DMS79 (cell line): Measurements from ENCODE around the gene PRKCG.

Experiments
- DNase-seq: peaks from one replicate; lab custom pipeline; 2025; lab: John Stamatoyannopoulos, UW

PRKCG gene

DNA sequence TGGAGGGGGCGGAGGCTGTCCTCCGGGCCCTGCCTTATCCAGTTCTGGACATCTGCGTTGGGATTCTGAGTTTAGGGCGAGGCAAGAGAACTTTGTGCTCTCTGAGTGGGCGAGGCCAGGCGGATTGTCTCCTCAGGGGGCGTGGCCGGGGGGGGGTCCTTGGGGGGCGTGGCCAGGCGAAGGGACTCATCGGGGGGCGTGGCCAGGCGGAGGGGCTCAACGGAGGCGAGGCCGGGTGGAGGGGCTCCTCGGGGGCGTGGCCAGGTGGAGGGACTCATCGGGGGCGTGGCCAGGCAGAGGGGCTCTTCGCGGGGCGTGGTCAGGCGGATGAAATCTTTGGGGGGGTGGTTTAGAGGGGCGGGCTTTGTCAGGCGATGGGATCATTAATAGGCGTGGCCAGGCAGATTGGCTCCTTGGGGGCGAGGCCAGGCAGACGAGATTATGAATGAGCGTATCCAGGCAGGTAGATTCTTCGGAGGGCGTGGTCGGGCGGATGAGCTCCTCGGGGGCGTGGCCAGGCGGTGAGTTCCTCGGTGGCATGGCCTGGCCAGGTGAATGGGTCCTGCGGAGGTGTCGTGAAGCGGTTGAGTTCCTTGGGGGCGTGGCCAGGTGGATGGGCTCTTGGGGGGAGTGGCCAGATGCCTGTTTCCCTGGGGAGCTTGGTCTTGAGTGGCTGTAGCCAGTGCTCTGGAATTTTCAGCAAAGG lies 16.8 kb downstream of the PRKCG start:
- no peak for DNase-seq

DNA sequence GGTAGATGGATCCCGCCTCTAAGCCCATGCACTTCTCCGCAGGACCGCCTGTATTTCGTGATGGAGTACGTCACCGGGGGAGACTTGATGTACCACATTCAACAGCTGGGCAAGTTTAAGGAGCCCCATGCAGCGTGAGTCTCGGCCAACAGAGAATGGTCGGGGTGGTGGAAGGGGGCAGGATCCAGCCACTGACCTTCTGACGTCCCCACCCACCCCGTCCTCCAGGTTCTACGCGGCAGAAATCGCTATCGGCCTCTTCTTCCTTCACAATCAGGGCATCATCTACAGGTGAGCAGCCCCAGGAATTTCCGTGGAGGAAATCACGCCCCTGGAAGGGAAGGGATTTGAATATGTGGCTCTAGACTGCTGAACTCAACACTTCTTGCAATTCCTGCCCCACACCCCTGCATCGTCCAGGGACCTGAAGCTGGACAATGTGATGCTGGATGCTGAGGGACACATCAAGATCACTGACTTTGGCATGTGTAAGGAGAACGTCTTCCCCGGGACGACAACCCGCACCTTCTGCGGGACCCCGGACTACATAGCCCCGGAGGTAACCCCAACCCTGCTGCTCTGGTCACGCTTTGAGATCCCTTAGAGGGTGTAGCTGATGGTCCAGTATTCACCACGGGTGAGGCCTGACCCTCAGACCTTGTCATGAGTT lies 18.3 kb downstream of the PRKCG start:
- no peak for DNase-seq

DNA sequence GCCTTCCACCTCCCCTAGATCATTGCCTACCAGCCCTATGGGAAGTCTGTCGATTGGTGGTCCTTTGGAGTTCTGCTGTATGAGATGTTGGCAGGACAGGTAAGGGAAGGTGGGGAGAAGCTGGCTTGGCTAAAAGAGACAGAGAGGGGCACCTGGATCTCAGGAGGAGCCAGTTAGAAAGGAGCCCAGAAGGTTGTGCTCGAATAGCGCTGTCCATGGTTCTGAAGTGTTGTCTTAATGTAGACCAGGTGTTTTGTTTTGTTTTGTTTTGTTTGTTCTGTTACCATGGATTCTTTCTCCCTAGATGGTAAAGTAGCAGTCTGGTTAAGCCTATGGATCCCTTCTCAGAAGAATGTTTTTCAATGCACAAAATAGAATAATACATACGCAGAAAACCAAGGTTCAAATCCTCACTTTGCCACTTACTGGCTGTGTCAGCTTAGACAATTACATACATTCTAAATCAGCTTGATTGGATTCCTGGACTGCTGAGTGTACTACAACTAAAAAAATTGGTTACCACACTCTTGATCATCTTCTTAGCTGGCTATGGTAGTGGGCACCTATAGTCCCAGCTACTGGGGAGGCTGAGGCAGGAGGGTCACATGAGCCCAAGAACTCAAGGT lies 21.2 kb downstream of the PRKCG start:
- no peak for DNase-seq

DNA sequence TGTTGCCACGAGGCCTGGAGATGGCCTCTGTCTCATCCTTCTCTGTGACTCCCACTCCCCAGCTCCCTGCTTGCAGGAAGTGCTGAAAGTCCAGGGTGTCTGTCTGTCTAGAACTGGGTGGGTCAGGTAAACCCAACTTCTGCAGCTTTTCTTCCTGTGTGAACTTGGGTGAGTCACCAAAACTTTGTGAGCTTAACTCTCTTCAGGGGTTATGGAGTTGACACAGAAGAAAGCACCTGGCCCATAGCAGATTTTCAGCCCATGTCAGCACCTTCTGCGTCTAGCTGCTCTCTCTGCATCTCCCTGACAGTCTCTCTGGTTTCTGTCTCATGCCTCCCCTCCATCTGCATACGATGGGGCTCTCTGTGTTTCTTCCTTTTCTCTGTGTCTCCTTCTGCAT lies 22.9 kb downstream of the PRKCG start:
- no peak for DNase-seq

DNA sequence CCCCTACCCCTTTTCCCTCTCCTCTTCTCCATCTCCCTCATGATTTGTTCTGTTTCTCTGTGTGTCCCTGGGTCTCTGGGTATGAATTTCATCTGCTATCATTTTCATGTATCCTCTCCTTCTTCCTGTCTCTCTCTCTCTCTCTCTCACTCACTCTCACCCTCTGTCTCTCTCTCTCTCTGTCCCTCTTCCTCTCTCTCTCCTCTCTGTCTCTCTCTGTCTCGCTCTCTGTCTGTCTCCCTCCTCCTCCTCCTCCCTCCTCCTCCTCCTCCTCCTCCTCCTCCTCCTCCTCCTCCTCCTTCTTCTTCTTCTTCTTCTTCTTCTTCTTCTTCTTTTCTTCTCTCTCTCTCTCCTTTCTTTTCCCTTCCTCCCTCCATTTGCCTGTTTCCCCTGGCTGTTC lies 23.8 kb downstream of the PRKCG start:
- no peak for DNase-seq

DNA sequence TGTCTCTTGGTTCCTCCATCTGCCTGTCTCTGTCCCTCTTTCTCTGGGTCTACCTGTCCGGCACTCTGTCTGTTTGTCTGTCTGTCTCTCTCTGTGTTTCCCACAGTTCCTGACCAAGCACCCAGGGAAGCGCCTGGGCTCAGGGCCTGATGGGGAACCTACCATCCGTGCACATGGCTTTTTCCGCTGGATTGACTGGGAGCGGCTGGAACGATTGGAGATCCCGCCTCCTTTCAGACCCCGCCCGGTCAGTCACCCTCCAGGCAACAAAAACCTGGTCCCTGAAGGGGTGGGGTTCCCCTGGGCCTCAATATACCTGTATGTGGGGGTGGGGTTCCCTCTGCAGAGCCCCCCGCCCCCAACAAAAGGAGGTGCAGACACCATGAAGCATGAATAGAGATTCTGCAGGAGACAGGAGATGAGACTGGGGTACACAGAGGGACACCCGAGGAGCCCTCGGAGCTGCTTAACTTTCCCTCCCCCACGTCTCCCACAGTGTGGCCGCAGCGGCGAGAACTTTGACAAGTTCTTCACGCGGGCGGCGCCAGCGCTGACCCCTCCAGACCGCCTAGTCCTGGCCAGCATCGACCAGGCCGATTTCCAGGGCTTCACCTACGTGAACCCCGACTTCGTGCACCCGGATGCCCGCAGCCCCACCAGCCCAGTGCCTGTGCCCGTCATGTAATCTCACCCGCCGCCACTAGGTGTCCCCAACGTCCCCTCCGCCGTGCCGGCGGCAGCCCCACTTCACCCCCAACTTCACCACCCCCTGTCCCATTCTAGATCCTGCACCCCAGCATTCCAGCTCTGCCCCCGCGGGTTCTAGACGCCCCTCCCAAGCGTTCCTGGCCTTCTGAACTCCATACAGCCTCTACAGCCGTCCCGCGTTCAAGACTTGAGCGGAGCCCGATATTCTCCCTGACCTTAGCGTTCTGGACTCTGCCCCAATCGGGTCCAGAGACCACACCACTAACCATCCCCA lies 24.5 kb downstream of the PRKCG start:
- DNase-seq: no peak

DNA sequence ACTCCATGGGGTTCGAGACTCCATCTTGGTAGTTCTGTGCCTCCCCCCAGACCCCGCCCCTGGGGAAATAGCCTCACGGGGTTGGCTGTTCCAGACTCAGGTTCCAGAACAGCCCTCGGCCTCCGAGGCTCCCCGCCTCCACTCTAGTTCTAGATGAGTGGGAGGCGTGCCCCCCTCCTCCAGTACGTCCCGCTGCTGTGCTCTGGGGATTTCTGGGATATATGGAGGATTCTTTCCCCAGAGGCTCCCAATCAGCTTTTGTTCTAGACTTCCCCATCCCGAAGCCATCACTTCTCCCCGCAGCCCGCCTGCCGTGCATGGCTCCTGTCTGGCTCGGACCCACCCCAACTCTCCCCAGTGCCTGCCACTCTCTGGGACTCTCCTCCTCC lies 25.2 kb downstream of the PRKCG start:
- DNase-seq: no peak

DNA sequence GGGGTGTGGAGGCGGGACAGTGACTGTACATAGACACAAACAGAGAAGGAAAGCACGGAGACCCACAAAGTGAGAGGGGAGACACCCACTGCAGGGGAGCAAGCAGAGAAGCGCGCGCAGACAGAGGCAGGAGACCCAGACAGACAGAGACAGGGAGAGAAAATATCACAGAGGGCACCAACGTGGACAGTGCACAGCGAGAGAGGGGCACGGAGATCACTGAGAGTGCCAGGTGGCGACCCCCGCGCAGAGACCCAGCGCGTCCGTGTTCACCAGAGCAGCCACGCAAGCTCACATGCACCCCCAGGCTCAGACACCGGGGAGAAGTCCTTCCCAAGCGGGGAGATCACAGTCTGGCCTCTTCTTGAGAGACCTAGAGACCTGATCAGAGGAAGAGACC lies 25.7 kb downstream of the PRKCG start:
- DNase-seq: no peak

DNA sequence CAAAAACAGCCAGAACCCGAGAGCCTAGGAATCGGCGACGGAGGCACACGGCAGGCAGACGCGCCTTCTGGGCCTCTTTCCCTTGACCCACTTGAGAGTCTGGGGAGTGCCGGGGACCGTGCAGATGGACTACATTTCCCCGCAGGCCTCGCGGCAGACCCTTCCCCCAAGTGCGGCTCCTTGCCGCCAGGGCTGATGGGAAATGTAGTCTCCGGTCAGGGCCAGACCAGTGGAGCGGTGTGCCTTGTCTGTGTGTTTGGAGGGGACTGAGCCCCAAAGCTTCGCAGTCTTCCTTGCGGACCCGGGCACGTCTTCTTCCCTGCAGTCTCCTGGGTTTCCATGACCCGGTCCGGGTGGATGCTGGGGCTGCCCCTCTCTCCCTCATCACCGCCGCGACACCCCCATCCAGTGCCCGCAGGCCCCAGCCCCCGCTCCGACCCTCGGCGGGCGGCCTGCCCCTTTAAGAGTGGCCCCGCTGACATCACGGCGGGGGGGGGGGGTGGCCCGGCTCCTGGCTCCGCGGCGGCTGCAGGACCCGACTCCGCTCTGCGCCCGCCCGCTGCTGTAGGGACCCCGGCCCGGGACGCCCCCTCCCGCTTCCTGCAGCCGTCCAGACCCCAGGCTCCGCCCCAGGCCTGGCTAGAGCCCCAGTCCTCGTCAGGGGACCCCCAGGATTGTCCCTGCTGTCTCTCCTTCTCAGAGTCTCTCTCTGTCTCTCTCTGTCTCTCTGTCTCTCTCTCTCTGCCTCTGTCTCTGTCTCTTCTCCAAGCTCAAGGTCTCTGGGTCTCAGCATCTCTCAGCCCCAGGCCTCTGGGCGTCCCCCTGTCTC lies 26.3 kb downstream of the PRKCG start:
- DNase-seq: peak; percentile 23

DNA sequence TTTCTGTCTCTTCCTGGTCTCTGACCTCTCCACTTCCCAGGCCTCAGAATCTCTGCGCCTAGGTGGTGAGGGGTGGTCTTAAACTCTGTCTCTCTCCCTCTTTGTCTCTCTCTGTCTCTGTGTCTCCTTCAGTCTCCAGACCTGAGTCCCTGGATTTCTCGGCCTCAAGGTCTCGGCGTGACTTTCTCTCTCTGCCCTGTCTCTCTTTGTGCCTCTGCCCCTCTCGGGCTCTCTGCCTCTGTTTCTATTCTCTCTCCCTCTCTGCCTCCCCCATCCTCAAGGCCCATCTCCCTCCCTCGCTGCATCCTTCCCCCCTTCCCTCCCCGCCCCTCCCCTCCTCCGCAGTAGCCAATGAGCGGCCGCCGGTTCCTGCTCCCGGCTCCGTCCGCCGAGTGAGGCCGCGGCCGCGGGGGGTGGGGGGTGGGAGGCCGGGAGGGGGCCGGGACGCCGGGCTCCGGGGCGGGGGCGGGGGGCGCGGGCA lies 27.0 kb downstream of the PRKCG start, which contains the start of gene CACNG7:
TSS of gene CACNG7 (plus strand) at position 344 of the 481 bp plus-strand sequence. CDS start 3,554 bp downstream, outside the sequence.
- no peak for DNase-seq

DNA sequence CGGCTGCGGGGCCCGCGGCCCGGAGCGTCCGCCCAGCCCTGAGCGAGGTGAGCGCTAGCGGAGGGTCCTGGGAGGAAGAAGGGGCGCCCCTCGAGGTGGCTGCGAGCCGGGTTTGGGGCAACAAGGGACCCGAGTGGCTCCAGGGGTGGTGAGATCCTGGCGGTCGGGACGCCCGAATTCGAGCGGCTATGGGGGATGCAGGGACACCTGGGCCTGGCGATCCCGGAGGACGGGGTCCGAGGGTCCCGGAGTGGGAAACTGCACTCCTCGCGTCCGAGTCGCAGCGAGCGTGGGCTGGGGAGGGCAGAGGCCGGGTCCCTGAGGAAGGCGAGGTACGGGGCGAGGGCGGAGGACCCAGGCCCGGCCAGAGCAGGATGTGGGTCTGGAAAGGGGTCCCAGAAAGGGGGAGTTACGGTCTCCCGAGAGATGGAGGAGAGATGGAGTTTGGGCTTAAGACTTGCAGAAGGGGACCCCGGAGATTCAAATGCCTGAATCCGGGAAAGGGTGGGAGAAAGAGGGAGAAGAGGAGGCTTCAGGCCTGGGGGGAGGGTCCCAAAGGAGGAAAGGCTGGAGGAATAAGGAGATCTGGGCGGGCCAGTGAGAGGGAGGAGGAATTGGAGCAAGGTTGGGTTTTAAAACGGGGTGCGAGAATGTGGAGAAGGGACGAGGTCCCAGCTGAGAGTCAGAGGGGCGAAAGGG lies 27.6 kb downstream of the PRKCG start:
- DNase-seq: no peak

DNA sequence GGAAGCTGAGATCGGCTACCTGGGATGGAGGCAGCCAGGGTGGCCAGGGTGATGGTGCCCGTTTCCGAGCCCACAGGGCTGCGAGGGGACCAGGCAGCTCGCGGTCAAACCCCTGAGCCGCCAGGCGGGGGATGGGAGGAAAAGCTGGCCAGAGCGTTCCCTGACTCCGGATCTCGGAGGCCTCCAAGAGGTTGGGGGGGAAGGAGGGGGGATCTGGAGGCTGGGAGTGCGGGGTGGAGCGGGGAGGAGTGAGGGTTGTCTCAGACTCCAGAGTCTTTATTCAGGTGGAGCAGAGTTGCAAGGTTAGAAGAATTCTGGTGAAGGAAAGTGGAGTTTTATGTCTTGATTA lies 28.1 kb downstream of the PRKCG start:
- DNase-seq: no peak

DNA sequence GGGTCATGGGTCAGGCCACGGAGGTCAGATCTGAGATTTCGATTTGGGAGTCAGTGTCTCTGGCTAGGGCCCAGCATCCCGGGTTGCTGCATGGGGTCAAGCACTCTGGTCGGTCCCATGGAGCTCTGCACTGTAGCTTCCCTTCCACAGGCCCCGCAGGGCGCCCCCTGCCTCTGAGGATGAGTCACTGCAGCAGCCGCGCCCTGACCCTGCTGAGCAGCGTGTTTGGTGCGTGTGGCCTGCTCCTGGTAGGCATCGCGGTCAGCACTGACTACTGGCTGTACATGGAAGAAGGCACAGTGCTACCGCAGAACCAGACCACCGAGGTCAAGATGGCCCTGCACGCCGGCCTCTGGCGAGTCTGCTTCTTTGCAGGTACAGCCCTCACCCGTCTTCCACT lies 30.7 kb downstream of the PRKCG start:
- DNase-seq: no peak

DNA sequence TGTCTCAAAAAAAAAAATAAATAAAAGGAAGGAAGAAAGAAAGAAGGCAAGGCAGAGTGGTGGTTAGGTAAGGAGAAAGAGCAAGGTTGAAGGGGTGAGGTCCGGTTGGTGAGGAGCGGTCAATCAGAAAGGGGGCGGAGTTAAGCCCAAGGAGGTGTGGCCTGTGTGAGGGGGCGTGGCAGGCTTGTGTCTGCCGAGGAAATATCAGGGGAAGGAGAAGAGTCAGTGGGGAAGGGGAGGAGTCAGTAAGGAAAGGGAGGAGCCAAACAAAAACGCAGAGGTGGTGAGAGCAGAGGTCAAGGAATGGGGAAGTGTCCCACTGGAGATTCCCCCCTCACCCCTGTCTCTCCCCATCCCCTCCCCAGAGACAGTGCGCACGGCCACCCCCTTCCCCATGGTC lies 33.0 kb downstream of the PRKCG start:
- no peak for DNase-seq

DNA sequence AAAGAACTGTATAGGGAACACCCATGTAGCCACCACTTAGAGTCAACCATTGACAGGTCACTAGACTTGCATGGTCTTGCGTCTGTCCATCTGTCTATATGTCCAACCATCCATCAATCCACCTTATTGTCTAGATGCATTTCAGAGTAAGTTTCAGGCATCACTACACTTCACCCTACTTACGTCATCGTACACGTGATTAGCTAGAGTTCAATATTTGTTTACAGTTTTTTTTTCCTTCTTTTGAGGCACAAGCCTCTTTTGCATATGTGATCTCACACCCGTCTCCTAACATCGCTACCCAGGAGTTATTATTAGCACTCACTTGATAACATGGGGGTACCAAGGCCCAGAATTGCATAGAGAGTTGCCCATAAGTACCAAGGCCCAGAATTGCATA lies 34.0 kb downstream of the PRKCG start:
- no peak for DNase-seq

DNA sequence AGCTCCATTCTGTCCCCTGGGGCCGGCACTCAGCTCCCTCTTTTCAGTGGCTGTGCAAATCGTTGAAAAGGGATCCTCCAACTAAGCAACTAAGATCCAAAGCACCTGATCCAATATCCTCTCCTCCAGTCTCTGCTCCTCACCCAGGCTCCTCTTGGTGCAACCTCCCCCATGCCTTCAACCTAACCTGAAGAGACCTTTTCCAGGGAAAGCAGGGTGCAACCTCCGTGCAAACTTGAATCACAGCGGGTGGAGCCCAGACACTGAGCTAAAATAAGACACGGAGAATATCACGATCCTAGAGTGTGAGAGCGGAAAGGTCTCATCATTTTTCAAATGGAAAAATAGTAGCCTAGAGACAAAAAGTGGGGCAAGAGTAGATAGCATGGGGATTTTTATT lies 35.4 kb downstream of the PRKCG start:
- no peak for DNase-seq

DNA sequence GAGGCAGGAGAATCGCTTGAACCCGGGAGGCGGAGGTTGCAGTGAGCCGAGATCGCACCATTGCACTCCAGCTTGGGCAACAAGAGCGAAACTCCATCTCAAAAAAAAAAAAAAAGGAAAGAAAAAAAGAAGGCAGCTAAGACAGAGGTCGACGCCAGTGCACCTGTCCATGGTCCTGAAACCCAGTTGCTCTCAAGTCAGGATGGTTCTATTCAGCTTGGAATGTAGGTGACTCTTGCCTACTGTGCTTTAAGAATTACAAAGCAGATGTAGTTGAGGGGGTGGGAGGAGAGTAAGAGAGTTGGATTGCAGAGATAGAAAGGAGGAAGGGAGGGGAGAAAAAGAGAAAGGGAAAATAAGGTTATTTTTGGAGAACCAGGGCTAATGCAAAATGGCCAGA lies 45.7 kb downstream of the PRKCG start:
- DNase-seq: no peak

DNA sequence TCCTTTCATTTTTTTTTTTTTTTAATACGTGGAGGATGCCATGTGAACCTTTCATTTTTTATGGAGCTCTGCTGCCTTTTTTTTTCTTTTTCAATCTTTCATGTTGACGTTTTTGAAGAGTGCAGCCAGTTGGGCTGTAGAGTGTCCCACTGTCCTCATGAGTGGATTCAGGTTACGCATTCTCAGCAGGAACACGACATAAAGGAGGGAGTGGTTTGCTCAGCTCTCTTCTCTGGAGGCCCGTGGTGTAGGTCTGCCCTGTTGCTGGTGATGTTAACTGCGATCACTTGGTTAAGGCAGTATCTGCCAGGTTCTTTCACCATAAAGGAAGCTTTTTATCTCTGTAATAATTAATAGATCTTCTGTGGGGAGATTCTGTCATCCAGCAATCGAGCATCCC lies 54.0 kb downstream of the PRKCG start:
- DNase-seq: no peak

DNA sequence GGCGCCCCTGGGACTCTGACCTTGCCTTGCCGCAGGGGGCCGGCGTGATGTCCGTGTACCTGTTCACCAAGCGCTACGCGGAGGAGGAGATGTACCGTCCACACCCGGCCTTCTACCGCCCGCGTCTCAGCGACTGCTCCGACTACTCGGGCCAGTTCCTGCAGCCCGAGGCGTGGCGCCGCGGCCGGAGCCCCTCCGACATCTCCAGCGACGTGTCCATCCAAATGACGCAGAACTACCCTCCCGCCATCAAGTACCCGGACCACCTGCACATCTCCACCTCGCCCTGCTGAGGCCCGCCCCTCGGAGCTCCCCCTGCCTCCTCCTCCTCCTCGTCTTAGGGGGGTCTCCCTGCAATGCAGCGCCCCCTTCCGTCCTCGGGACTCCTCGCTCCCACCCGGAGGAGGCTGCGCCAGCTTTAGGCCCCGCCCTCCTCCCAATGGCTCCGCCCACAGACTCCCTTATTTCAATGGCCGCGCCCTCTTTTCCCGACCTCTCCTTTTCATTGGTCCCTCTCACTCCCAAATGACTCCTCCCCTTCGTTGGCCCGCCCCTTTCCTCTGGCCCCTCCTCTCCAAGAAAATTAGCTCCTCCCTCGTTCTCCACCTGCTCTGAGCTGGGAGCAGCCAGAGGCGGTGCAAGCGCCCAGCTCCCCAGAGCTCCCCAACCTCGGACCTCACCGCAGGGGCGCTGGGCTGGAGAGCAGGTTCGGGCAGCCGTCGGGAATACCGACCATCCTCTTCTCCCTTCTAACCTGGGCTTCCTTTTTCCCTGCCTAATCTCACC lies 60.2 kb downstream of the PRKCG start:
- no peak for DNase-seq

DNA sequence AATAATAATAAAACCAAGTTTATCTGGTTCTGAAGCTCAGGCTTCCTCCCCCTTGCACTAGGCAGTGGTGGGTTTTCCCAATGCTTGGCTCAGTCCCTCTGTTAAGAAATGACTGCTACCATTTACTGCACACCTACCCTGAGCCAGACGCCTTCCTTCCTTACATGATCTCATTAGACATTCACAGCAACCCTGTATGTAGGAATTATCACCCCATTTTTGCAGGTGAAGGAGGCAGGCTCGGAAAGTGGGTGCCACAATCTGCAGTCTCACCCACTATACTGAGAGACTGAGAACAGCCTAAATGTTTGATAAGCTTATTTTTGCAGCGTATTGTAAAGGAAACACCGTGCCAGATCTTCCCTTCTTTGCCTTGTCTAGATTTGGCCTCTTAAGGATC lies 62.4 kb downstream of the PRKCG start:
- no peak for DNase-seq
